ENCODE results near the gene NAXD.

Gene NAXD

GRCh38 chr13:110593430-110594130 is 21.8 kb upstream of the NAXD start:
- Histone ChIP-seq H2AFZ (ENCODE audit: low read length) (no peak overlapping the region), H3K27me3 (replicated peaks; ENCODE audit: insufficient read depth, low read length) (no peaks in the 10 kb centered on the region), H3K36me3 (replicated peaks; ENCODE audit: insufficient read depth, low read length) (no peaks in the 10 kb centered on the region), H3K4me2 (ENCODE audit: low read depth, low read length) (no peak overlapping the region), H3K79me2 (ENCODE audit: low read length) (no peaks in the 10 kb centered on the region), H3K9me3 (replicated peaks; ENCODE audit: insufficient read depth, low read length) (no peaks in the 10 kb centered on the region), H3K27ac (ENCODE audit: low read length) (no peak overlapping the region), H3K9me2 (replicated peaks; ENCODE audit: insufficient read depth, low read length) (no peaks in the 10 kb centered on the region), H3K4me1 (ENCODE audit: low read length) (peaks cover 3% of the 10 kb centered on the region; the same call in 1 of the 2 replicates), H3K9ac (ENCODE audit: low read length) (no peak overlapping the region), H3F3A (ENCODE audit: insufficient read depth, low read length) (no peaks in the 10 kb centered on the region), H4K20me1 (ENCODE audit: insufficient read depth, low read length) (no peaks in the 10 kb centered on the region), H3K4me3 (ENCODE audit: low read length) (no peak overlapping the region)
- TF ChIP-seq, protein P1, sequence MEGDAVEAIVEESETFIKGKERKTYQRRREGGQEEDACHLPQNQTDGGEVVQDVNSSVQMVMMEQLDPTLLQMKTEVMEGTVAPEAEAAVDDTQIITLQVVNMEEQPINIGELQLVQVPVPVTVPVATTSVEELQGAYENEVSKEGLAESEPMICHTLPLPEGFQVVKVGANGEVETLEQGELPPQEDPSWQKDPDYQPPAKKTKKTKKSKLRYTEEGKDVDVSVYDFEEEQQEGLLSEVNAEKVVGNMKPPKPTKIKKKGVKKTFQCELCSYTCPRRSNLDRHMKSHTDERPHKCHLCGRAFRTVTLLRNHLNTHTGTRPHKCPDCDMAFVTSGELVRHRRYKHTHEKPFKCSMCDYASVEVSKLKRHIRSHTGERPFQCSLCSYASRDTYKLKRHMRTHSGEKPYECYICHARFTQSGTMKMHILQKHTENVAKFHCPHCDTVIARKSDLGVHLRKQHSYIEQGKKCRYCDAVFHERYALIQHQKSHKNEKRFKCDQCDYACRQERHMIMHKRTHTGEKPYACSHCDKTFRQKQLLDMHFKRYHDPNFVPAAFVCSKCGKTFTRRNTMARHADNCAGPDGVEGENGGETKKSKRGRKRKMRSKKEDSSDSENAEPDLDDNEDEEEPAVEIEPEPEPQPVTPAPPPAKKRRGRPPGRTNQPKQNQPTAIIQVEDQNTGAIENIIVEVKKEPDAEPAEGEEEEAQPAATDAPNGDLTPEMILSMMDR (IDR thresholded peaks at IDR 0.05; ENCODE audit: low read length) = peak; percentile 60
- no peak for TF ChIP-seq EZH2 (optimal IDR thresholded peaks at IDR 0.05; ENCODE audit: low read depth, low read length)
- DNase-seq = peak; percentile 69

DNA sequence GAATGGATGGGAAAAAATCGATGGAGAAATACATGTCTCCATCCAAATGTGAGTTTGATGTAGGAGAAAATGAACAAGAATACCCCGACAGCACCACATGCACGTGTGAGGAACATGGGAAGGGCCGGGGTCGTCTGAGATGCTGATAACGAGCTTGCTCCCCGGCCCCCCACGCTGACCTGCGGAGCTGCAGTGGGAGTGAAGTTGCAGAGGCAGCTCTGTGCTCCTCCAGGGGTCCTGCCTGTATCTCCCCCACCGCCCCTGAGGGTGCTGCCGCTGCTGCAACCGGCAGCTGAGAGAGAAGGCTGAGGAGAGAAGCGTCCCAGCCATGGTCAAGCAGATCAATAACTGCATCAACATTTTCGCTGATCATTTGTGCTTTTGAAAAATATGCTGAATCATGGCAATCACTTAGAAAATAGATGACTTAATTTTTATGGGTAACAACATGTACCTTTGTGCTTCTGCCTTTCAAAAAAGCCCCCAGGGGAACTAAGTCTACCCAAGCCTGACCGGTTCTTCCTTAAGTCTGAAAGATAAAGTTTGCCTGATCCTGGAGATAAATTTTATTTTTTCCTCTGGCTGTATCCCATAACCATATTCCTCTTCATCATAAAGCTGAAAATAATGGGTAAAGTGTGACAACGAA is 18.2 kb upstream of the NAXD start:
- no peaks in the 10 kb centered on the region for H3K9me2 ChIP-seq (replicated peaks; ENCODE audit: insufficient read depth, low read length)
- no peaks in the 10 kb centered on the region for H3F3A ChIP-seq (ENCODE audit: insufficient read depth, low read length)
- H2AFZ ChIP-seq (ENCODE audit: low read length) = no peak overlapping the region
- H4K20me1 ChIP-seq (ENCODE audit: insufficient read depth, low read length) = no peaks in the 10 kb centered on the region
- no peak for DNase-seq
- TF ChIP-seq EZH2 (optimal IDR thresholded peaks at IDR 0.05; ENCODE audit: low read depth, low read length) (no peak), EZH2phosphoT487 (IDR thresholded peaks at IDR 0.05; ENCODE audit: low read length) (no peak)
- TF ChIP-seq, protein P1 (IDR thresholded peaks at IDR 0.05; ENCODE audit: low read length) = no peak
- no peaks in the 10 kb centered on the region for H3K4me1 ChIP-seq (ENCODE audit: low read length)
- H3K27me3 ChIP-seq (replicated peaks; ENCODE audit: insufficient read depth, low read length) = no peaks in the 10 kb centered on the region
- no peak overlapping the region for H3K4me3 ChIP-seq (ENCODE audit: low read length)
- no peak overlapping the region for H3K9ac ChIP-seq (ENCODE audit: low read length)
- no peaks in the 10 kb centered on the region for H3K79me2 ChIP-seq (ENCODE audit: low read length)
- H3K9me3 ChIP-seq (replicated peaks; ENCODE audit: insufficient read depth, low read length) = no peaks in the 10 kb centered on the region
- no peaks in the 10 kb centered on the region for H3K36me3 ChIP-seq (replicated peaks; ENCODE audit: insufficient read depth, low read length)
- no peak overlapping the region for H3K4me2 ChIP-seq (ENCODE audit: low read depth, low read length)
- H3K27ac ChIP-seq (ENCODE audit: low read length) = no peak overlapping the region

- Histone ChIP-seq H3K27ac (ENCODE audit: low read length) (no peak overlapping the region), H3K4me3 (ENCODE audit: low read length) (no peak overlapping the region)
Measured at GRCh38 chr13:110600261-110600819, 15.0 kb upstream of the NAXD start.

More at GRCh38 chr13:110600261-110600819, 15.0 kb upstream of the NAXD start:
- TF ChIP-seq EZH2 (optimal IDR thresholded peaks at IDR 0.05; ENCODE audit: low read depth, low read length) (no peak), EZH2phosphoT487 (IDR thresholded peaks at IDR 0.05; ENCODE audit: low read length) (no peak)
- TF ChIP-seq, protein P1 (IDR thresholded peaks at IDR 0.05; ENCODE audit: low read length) = no peak
- no peaks in the 10 kb centered on the region for H3K9me3 ChIP-seq (replicated peaks; ENCODE audit: insufficient read depth, low read length)
- H3K4me2 ChIP-seq (ENCODE audit: low read depth, low read length) = no peak overlapping the region
- H3K4me1 ChIP-seq (ENCODE audit: low read length) = no peaks in the 10 kb centered on the region
- H3K9ac ChIP-seq (ENCODE audit: low read length) = no peak overlapping the region
- H3K27me3 ChIP-seq (replicated peaks; ENCODE audit: insufficient read depth, low read length) = no peaks in the 10 kb centered on the region
- no peaks in the 10 kb centered on the region for H3F3A ChIP-seq (ENCODE audit: insufficient read depth, low read length)
- H2AFZ ChIP-seq (ENCODE audit: low read length) = no peak overlapping the region
- no peaks in the 10 kb centered on the region for H3K36me3 ChIP-seq (replicated peaks; ENCODE audit: insufficient read depth, low read length)
- no peak for DNase-seq
- H3K79me2 ChIP-seq (ENCODE audit: low read length) = no peaks in the 10 kb centered on the region
- H3K9me2 ChIP-seq (replicated peaks; ENCODE audit: insufficient read depth, low read length) = no peaks in the 10 kb centered on the region
- H4K20me1 ChIP-seq (ENCODE audit: insufficient read depth, low read length) = no peaks in the 10 kb centered on the region
